SU-DHL-6 (cell line): ENCODE measurements around the gene LPCAT3.

Experiments used
- H2AFZ ChIP-seq: fragments of 200-600 bp; sonication (generic); 2 replicates; pipeline ENCODE4 v1.6.1; 2014; ENCODE audit warnings: low read depth, mild to moderate bottlenecking, moderate library complexity, mixed read lengths, antibody characterized with exemption, low read length; ENCODE audit not compliant: severe bottlenecking
- H3F3A ChIP-seq: fragments of 200-600 bp; shearing (Covaris generic); 2 replicates; pipeline ENCODE4 v1.6.0; 2016; ENCODE audit warnings: antibody characterized with exemption, mild to moderate bottlenecking; ENCODE audit not compliant: insufficient read depth
- H3K27ac ChIP-seq: fragments of 200-600 bp; sonication (generic); 2 replicates; pipeline ENCODE4 v1.5.1; 2016; ENCODE audit warnings: low read depth, mild to moderate bottlenecking, low read length, moderate library complexity, mixed read lengths
- H3K27me3 ChIP-seq: fragments of 200-600 bp; sonication (generic), shearing (Covaris generic); 2 replicates; pipeline ENCODE4 v1.6.0; 2014; ENCODE audit warnings: mild to moderate bottlenecking, low read length
- H3K36me3 ChIP-seq: fragments of 200-600 bp; sonication (generic); 2 replicates; pipeline ENCODE4 v1.6.1; 2014; ENCODE audit warnings: mild to moderate bottlenecking, low read length, mixed read lengths
- H3K4me2 ChIP-seq: fragments of 300-600, 200-600 bp; shearing (Covaris generic), sonication (generic); 2 replicates; pipeline ENCODE4 v1.6.0; 2014; ENCODE audit warnings: low read length, low read depth, mild to moderate bottlenecking; ENCODE audit not compliant: poor library complexity, severe bottlenecking
- H3K4me3 ChIP-seq: fragments of 200-600 bp; sonication (generic); 2 replicates; pipeline ENCODE4 v1.5.1; 2014; ENCODE audit warnings: antibody characterized with exemption, low read length, mild to moderate bottlenecking, mixed read lengths; ENCODE audit not compliant: insufficient read depth, poor library complexity, severe bottlenecking
- H3K79me2 ChIP-seq: fragments of 200-600 bp; sonication (generic); 2 replicates; pipeline ENCODE4 v1.6.1; 2014; ENCODE audit warnings: mild to moderate bottlenecking, low read length, moderate library complexity; ENCODE audit not compliant: insufficient read depth
- H3K9ac ChIP-seq: fragments of 200-600 bp; sonication (generic); 2 replicates; pipeline ENCODE4 v1.7.0; 2014; ENCODE audit warnings: mild to moderate bottlenecking, low read length
- H3K9me2 ChIP-seq: fragments of 200-600 bp; sonication (generic); replicated peaks from 2 replicates; pipeline ENCODE4 v1.6.1; 2014; ENCODE audit warnings: low read length; ENCODE audit not compliant: insufficient read depth
- H3K9me3 ChIP-seq: fragments of 200-600 bp; sonication (generic); 2 replicates; pipeline ENCODE4 v1.6.1; 2014; ENCODE audit warnings: low read length, mixed read lengths; ENCODE audit not compliant: insufficient read depth
- H4K20me1 ChIP-seq: fragments of 200-600 bp; sonication (generic); 2 replicates; pipeline ENCODE4 v1.6.1; 2014; ENCODE audit warnings: low read depth, mild to moderate bottlenecking, antibody characterized with exemption, low read length, moderate library complexity, mixed read lengths
- CTCF ChIP-seq: fragments of 200-600 bp; sonication (generic); IDR thresholded peaks from one replicate; pipeline ENCODE4 v1.5.1; 2017; ENCODE audit warnings: antibody characterized with exemption, mild to moderate bottlenecking, low read length, moderate library complexity; ENCODE audit not compliant: insufficient read depth, poor library complexity, severe bottlenecking
- EZH2phosphoT487 ChIP-seq: fragments of 200-600 bp; sonication (generic), shearing (Covaris generic); conservative IDR thresholded peaks from 2 replicates; pipeline ENCODE4 v1.6.1; 2018; ENCODE audit warnings: mild to moderate bottlenecking, antibody characterized with exemption, low read length, moderate library complexity, mixed read lengths

LPCAT3 gene

DNA sequence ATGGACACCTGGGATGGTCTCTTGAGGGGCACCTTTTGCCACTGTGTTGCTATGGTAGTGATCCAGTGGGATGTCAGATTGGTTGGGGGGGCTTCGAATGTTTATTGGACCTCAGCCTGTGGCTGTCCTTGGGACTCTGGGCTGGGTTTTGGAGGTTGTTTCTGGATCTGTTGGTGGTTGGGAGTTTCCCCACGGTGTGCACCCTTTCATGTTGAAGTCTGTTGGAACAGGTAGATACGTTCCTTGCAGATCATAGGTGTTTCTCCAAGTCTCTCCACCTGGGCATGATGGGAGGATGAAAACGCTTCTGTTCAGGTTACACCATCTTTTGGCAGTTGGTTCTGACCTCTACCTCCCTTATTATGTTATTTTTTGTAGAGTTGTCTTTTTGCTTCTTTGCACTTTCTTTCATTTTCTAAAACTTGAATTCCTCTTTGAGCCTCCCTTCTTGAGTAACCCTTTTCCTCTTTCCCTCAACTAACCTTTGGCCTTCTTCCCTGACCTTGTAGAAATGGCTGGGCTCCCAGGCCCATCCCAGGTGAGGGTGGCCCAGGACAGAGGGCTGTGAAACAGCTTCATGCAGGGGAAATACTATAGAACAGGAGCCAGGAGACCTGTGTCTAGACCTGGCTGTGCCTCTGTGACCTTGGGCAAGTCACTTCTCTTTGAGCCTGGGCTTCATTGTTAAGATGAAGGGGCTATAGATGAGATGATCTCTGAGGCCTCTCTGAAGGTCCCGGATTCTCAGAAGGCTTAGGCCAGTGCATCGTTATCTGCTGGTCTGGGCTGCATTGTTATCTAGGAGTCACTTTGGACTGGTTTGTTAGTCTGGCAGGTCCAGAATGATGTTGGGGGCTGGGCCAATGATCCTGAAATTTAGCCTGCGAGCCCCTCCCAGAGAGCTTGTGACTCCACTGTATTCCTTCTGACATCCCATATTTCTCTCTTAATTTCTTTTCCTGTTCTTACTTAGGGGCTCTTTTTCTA, 88.5 kb downstream of the LPCAT3 start:
- no peaks in the 10 kb centered on the region for H3K9me2 ChIP-seq
- H3K9me3 ChIP-seq: no peaks in the 10 kb centered on the region
- no peaks in the 10 kb centered on the region for H3K36me3 ChIP-seq
- H3K79me2 ChIP-seq: no peaks in the 10 kb centered on the region
- no peak overlapping the region for H3K27ac ChIP-seq
- no peak for TF ChIP-seq EZH2phosphoT487
- no peak overlapping the region for H2AFZ ChIP-seq
- H3F3A ChIP-seq: peaks cover 5% of the 10 kb centered on the region; the same call in 1 of the 2 replicates
- no peak overlapping the region for H3K4me3 ChIP-seq
- H3K27me3 ChIP-seq: 0 out of 2 replicates have a peak, but pooled peaks cover 5% of the 10 kb centered on the region
- H4K20me1 ChIP-seq: no peaks in the 10 kb centered on the region
- no peak overlapping the region for H3K9ac ChIP-seq
- no peak overlapping the region for H3K4me2 ChIP-seq

- no peaks in the 10 kb centered on the region for H3K36me3 ChIP-seq
- H3K4me3 ChIP-seq: no peak overlapping the region
- H3F3A ChIP-seq: peaks cover 5% of the 10 kb centered on the region; the same call in 1 of the 2 replicates
- no peaks in the 10 kb centered on the region for H4K20me1 ChIP-seq
- H3K27me3 ChIP-seq: 0 out of 2 replicates have a peak, but pooled peaks cover 5% of the 10 kb centered on the region
- H3K9ac ChIP-seq: no peak overlapping the region
- TF ChIP-seq EZH2phosphoT487 (no peak), CTCF (no peak)
- no peak overlapping the region for H2AFZ ChIP-seq
- H3K79me2 ChIP-seq: no peaks in the 10 kb centered on the region
- H3K9me2 ChIP-seq: no peaks in the 10 kb centered on the region
- no peaks in the 10 kb centered on the region for H3K9me3 ChIP-seq
- no peak overlapping the region for H3K4me2 ChIP-seq
- no peak overlapping the region for H3K27ac ChIP-seq
Observed at GRCh38 chr12:6928703-6929407, 89.4 kb downstream of the LPCAT3 start.

DNA sequence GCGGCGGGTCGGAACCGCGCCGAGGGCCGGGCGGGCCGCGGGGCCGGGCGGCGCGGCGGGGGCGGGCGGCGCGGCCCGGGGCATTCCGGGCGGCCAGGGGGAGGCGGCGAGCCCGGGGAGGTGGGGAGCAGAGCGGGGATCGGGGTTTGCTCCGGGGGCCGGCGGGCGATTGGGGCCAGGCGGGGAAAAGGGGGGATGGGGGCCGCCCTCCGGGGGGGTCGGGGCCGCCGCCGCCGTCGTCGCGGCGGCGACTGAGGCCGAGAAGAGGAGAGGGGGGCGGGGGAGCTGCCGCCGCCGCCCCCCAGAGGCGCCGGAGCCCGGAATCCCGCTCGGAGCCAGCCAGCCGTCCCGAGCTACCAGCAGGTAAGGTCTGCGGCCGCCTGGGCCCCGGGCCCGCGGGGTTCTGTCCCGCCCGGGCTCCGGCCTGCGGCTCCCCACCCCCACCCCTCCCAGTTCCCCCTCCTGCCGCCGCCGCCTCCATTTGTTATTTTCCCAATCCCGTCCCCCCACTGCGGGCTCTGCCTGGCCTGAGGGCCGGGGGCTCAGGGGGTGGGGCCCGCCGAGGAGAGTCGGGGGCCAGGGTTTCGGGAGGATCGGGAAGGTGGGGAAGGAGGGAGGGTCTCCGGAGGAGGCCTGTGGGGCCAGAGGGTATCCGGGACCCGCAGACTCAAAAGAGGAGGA, 90.1 kb downstream of the LPCAT3 start:
- H3K36me3 ChIP-seq: no peaks in the 10 kb centered on the region
- no peak overlapping the region for H3K9ac ChIP-seq
- no peaks in the 10 kb centered on the region for H3K9me2 ChIP-seq
- 0 out of 2 replicates have a peak, but pooled peaks cover 5% of the 10 kb centered on the region for H3K27me3 ChIP-seq
- H3K27ac ChIP-seq: no peak overlapping the region
- no peak for TF ChIP-seq CTCF
- no peak for TF ChIP-seq EZH2phosphoT487
- no peaks in the 10 kb centered on the region for H3K79me2 ChIP-seq
- H3K4me3 ChIP-seq: no peak overlapping the region
- no peak overlapping the region for H3K4me2 ChIP-seq
- H3F3A ChIP-seq: no peaks in the 10 kb centered on the region; the same call in 1 of the 2 replicates
- H3K9me3 ChIP-seq: no peaks in the 10 kb centered on the region
- H4K20me1 ChIP-seq: no peaks in the 10 kb centered on the region
- H2AFZ ChIP-seq: no peak overlapping the region
